Measurements from ENCODE around the gene POU3F3. TPM values are rescaled to one million over a fixed set of nuclear protein-coding genes. Genes with fewer than 3 reads are reported as not detected.

Gene POU3F3
- polyA plus RNA-seq, 1 donor (not counting 4 experiments of a cell fraction or from before 2014, with no cell fraction given): not detected

DNA sequence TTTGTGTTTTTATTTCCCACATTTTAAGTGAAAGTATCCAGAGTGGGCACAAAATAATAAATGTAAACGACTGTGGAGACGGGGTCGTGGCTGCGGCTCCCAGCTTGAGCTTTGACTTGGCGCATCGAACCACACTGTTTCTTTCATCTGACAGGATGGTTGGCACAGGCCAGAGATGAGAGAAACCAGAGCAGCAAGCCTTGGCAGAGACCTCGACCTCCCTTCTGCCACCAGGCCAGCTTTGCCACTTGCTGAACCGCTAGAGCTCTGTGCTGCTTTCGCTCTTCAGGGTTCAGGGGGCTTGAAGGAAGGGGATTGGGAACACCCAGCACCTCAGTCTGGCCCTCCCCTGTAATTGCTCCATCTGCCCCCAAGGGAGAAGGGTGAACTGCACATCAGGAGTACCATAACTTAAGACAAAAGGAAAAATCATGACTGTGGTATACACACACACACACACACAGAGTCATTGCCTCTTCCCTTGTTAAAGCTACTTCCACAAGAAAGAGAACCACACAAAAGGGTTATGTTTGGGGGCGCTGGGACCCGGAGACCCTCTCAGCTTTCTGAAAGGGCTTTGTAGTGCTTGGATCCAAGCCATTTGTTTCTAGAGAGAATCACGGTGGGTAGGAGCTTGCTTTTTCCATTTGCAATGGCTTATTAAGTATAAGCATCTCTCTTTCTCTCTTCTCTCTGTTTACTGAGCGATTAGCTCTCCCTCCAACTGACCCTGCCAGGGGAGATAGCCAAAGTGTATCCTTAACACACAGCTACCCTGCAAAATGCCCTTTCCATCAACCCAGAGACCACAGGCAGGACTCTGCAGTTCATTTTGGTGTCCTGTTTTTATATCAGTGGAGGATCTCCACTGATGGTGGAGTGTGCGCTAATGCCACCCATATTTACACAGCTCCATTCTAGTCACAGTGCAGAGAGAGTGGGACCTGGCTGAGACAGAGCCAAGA lies 23.0 kb downstream of the POU3F3 start:
- no peaks in the 10 kb centered on the region for H3K36me3 ChIP-seq (ENCODE audit: control insufficient read depth in 2 of 2, extremely low read depth in 1 of 2, insufficient read depth in 2 of 2, low read length in 2 of 2)
- no peaks in the 10 kb centered on the region for H4K20me1 ChIP-seq (ENCODE audit: control insufficient read depth, extremely low read depth, insufficient read depth, low read length)
- TF ChIP-seq EZH2 (IDR thresholded peaks at IDR 0.05; ENCODE audit: low read length): no peak
- TF ChIP-seq, protein P1, sequence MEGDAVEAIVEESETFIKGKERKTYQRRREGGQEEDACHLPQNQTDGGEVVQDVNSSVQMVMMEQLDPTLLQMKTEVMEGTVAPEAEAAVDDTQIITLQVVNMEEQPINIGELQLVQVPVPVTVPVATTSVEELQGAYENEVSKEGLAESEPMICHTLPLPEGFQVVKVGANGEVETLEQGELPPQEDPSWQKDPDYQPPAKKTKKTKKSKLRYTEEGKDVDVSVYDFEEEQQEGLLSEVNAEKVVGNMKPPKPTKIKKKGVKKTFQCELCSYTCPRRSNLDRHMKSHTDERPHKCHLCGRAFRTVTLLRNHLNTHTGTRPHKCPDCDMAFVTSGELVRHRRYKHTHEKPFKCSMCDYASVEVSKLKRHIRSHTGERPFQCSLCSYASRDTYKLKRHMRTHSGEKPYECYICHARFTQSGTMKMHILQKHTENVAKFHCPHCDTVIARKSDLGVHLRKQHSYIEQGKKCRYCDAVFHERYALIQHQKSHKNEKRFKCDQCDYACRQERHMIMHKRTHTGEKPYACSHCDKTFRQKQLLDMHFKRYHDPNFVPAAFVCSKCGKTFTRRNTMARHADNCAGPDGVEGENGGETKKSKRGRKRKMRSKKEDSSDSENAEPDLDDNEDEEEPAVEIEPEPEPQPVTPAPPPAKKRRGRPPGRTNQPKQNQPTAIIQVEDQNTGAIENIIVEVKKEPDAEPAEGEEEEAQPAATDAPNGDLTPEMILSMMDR (optimal IDR thresholded peaks at IDR 0.05 in 1 of 3, IDR thresholded peaks at IDR 0.05 in 1 of 3, conservative IDR thresholded peaks at IDR 0.05 in 1 of 3; ENCODE audit: extremely low read depth in 1 of 3, insufficient read depth in 2 of 3, low read length in 3 of 3): no peak
- H3K9me3 ChIP-seq (ENCODE audit: control insufficient read depth, low read depth, low read length): no peaks in the 10 kb centered on the region
- DNase-seq (ENCODE audit: low read depth, low spot score): no peak
- H3K27ac ChIP-seq (ENCODE audit: control insufficient read depth, insufficient read depth, low read length): no peak overlapping the region
- no peak overlapping the region for H2AFZ ChIP-seq (ENCODE audit: control insufficient read depth, low read length)
- H3K9ac ChIP-seq (ENCODE audit: control insufficient read depth, extremely low read depth, insufficient read depth, low read length): no peak overlapping the region
- no peaks in the 10 kb centered on the region for H3K9me1 ChIP-seq (ENCODE audit: control insufficient read depth, extremely low read depth, insufficient read depth, low read length)
- FAIRE-seq: no peak
- H3K27me3 ChIP-seq (ENCODE audit: control insufficient read depth, extremely low read depth, insufficient read depth, low read length): peaks cover 21% of the 10 kb centered on the region
- H3K4me3 ChIP-seq (ENCODE audit: control insufficient read depth in 2 of 3, extremely low read depth in 1 of 3, insufficient read depth in 2 of 3, low read depth in 1 of 3, low read length in 3 of 3): no peak overlapping the region
- dilution Hi-C loops (cut with MboI; ENCODE audit: extremely low pct_ligation_motif_present, low sequenced_read_pairs): no loop called here
- H3K4me2 ChIP-seq (ENCODE audit: control insufficient read depth, extremely low read depth, insufficient read depth, low read depth, low read length): no peak overlapping the region
- no peaks in the 10 kb centered on the region for H3K79me2 ChIP-seq (ENCODE audit: control insufficient read depth, insufficient read depth, low read length)
- no peaks in the 10 kb centered on the region for H3K4me1 ChIP-seq (ENCODE audit: control insufficient read depth, extremely low read depth, insufficient read depth, low read length)

- DNase-seq (ENCODE audit: low read depth, low spot score) (no peak), FAIRE-seq (no peak)
- Histone ChIP-seq H3K4me2 (ENCODE audit: control insufficient read depth, extremely low read depth, insufficient read depth, low read depth, low read length) (no peak overlapping the region), H3K79me2 (ENCODE audit: control insufficient read depth, insufficient read depth, low read length) (no peaks in the 10 kb centered on the region), H3K27ac (ENCODE audit: control insufficient read depth, insufficient read depth, low read length) (no peak overlapping the region), H3K27me3 (ENCODE audit: control insufficient read depth, extremely low read depth, insufficient read depth, low read length) (peaks cover 4% of the 10 kb centered on the region), H3K4me3 (ENCODE audit: control insufficient read depth in 2 of 3, extremely low read depth in 1 of 3, insufficient read depth in 2 of 3, low read depth in 1 of 3, low read length in 3 of 3) (no peak overlapping the region), H3K9ac (ENCODE audit: control insufficient read depth, extremely low read depth, insufficient read depth, low read length) (no peak overlapping the region), H3K9me3 (ENCODE audit: control insufficient read depth, low read depth, low read length) (no peaks in the 10 kb centered on the region), H3K9me1 (ENCODE audit: control insufficient read depth, extremely low read depth, insufficient read depth, low read length) (no peaks in the 10 kb centered on the region), H4K20me1 (ENCODE audit: control insufficient read depth, extremely low read depth, insufficient read depth, low read length) (no peaks in the 10 kb centered on the region), H3K4me1 (ENCODE audit: control insufficient read depth, extremely low read depth, insufficient read depth, low read length) (no peaks in the 10 kb centered on the region), H2AFZ (ENCODE audit: control insufficient read depth, low read length) (no peak overlapping the region), H3K36me3 (ENCODE audit: control insufficient read depth in 2 of 2, extremely low read depth in 1 of 2, insufficient read depth in 2 of 2, low read length in 2 of 2) (no peaks in the 10 kb centered on the region)
- TF ChIP-seq, protein P1 (optimal IDR thresholded peaks at IDR 0.05 in 1 of 3, IDR thresholded peaks at IDR 0.05 in 1 of 3, conservative IDR thresholded peaks at IDR 0.05 in 1 of 3; ENCODE audit: extremely low read depth in 1 of 3, insufficient read depth in 2 of 3, low read length in 3 of 3): no peak
- no peak for TF ChIP-seq EZH2 (IDR thresholded peaks at IDR 0.05; ENCODE audit: low read length)
- dilution Hi-C loops (cut with MboI; ENCODE audit: extremely low pct_ligation_motif_present, low sequenced_read_pairs): no loop called here
These were observed 25.1 kb downstream of the POU3F3 start for GRCh38 chr2:104878863-104879512.

All from keratinocyte (primary cell).